Stimulated activated CD4-positive, alpha-beta T cell treated with anti-CD3 and anti-CD28 coated beads, Interleukin-1b, Interleukin-23, amount 100 ng/mL, for 4 hours (primary cell): ENCODE results near the gene AP1AR.
"Not testable (repeated sequence)": the region's sequence is repeated elsewhere in the genome, so short reads cannot be mapped to it uniquely, and the experiment has no call there.

Source experiments
- DNase-seq, 2 donors: peaks; one replicate each; pipeline ENCODE4 v3.0.0-alpha.2; 2020; ENCODE audit warnings: low read depth in 2 of 2

The AP1AR gene, protein sequence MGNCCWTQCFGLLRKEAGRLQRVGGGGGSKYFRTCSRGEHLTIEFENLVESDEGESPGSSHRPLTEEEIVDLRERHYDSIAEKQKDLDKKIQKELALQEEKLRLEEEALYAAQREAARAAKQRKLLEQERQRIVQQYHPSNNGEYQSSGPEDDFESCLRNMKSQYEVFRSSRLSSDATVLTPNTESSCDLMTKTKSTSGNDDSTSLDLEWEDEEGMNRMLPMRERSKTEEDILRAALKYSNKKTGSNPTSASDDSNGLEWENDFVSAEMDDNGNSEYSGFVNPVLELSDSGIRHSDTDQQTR

DNA sequence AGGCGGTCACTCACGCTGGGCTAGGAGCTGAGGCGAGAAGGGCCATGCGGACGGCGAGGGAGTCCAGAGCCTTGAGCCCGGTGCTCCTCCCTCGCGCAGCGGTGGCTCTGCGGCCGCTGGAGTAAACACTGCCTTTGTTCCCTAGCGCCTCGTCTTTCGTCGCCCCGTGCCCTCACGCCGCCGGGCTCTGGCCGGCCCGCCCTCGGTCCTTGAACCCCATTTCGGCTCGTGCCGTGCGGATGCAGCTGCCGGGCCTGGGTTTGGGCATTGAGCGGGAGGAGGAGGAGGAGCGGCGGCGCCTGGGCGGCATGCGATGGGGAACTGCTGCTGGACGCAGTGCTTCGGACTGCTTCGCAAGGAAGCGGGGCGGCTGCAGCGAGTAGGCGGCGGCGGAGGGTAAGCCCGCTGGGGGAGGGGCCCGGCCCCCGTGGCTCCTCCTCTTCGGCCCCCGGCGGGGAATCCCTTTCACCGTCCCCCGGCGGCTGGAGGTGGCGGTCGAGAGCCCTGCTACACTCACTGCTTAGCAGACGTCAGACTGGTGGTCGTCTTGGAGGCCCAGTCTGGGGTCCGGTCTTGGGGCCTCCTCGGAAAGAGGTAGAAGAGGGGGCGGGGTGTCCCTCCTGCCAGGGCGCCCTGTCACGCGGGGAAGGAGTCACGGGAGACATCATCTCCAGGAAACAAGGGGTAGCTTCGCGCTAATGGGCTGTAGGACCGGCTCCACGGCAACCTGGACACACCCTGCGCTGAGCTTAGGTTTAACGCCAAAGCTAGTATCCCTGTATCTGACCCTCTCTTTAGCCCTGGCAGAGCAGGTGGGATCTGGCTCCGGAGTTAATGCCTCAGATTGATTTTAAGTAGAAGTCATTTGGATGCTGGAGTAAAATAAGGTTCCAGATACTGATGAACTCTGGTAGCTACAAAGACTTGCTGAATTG is at the start of gene AP1AR:
TSS of gene AP1AR (plus strand) at position 9 of the 935 bp plus-strand sequence. CDS start at position 314, 305 bp downstream.
- peak; percentile 52 to 73 for DNase-seq

DNA sequence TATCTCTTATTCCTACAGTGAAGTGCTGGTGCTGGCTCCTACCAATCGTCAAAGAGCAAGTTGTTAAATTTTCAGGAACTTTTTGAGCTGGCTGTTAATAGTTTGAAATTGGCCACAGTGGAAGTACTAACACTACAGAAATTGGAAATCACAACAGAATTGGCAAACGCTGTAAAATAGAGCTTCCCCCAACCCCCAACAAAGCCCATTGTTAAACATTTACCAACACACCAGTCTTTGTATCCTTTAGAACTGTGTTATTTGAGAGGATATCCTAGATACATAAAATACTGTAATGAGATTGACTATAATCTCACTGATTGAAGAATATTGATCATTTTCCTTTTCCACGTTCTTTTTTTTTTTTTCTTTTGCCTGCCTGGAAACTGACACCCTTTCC is 49.0 kb upstream of the AP1AR start:
- DNase-seq: no peak

DNA sequence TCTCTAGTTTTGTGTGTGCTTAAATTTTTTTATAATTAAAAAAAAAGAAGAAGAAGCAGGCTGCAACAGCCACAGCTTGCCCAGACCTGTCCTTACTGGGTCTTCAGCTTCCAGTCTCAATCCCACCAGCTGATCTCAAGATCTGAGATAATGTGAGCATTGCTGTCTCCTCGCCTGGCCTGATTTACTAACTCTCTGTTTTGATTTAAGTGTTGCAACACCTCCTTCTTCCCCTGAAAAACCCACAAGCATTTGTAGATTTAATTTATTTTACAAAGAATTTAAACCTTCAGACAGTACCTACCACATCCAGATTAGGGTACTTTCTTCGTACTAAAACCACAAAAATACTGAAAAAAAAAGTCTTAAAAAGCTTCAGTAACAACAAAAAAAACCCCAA is 48.3 kb upstream of the AP1AR start:
- DNase-seq: no peak

DNA sequence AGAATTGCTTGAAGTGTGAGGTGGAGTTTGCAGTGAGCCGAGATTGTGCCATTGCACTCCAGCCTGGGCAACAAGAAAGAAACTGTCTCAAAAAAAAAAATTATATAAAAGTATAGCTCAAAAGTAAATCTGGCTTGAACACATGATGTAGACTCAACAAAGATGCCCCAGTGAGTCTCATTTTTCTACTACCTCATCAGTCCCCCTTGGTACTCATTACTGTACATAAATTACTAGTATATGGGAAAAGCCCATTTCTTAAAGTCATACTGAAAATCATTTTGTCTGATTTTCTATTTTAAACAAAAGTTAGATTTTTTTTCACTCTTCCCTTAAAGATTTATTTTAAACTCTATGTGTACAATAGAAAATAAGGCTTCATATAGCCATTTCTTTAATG is 47.1 kb upstream of the AP1AR start:
- DNase-seq: no peak

DNA sequence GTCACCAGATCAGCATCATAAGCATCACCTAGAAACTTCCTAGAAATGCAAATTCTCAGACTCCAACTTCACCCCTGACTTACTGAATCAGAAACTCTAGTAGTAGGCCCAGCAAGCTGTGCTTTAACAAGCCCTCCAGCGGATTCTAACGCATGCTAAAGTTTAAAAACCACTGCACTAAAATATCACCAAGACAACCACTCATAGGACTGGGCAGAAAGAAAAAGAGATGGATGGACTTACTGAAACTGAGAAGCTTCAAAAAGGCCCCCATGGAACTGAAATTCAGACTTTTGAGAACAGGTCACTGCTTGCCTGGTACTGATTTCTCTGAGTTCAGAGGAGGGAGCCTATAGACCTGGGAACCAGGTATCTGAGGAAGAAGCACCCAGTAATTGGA is 46.3 kb upstream of the AP1AR start:
- DNase-seq: no peak

DNA sequence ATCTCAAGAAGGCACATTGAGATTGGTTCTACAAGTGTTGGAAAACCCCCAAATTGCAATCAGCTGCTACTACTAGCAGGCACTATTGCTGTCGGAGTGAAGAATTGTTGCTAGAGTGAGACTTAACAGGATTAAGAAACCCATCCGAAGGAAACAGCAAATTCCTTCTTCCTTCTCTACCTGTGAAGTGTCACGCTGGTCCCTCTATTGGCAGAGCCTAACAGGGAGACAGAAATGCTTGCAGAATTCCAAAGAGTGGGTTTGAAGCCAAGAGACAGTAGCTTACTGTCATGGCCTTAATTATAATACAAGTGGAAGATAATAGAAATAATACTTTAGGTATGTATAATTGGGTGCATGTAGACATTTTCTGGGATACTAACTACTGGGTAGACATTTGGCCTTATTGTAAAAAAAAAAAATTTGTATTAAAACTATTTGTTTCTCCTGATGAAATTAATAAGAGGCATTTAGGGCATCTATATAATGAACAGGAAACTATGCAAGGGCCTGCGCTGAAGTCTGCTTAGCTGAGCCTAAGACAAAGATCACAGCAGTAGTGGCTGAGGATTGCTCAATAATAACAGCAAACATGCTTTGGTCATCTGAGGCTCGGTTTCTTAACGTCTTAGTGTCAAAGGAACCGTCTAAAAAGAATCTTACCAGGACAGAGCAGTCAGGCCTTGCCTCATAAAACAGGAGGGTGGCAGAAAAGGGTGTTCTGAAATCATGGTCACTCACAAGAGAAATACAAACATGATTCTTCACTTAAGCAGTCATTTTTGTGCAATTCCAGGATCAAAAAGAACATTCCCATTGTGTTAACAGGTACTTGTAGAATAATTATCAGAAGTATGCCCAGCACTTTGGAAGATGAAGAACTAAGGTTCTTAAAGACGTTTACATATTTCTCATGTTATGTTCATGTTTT is 45.6 kb upstream of the AP1AR start:
- DNase-seq: no peak

DNA sequence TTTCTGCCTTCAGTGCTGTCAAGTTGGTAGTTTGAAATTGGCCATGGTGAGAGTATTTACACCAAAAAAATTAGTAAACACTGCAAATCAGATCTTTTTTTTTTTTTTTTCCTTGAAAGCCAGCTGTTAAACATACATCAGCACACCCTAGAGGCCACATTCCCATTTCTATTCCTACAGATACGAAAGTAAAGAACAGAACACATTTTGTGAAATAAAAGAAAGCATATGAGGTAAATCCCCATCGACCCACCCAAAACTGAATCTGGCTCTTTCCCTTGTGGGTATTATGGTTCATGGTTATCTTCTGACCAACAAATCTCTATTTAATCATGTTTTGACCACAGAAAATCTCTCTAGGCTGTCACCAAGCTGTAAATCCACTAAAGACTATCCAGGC is 41.8 kb upstream of the AP1AR start:
- DNase-seq: no peak

DNA sequence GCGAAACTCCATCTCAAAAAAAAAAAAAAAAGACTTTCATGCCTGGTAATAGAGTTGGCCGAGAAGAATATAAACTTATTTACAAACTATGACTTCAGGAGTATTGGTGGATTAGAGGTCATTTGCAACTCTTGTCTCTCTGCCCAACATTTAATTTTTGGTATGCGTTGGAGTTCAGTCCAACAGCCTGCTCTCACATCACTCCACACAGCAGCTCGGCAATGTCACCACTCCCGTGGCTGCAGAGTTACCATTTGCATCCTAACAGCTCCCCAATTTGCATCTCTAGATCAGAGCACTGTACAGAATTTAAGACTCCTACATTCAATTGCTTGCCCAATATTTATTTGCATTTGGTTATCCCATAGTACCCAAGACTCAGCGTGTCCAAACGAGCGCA is 40.9 kb upstream of the AP1AR start:
- no peak for DNase-seq

DNA sequence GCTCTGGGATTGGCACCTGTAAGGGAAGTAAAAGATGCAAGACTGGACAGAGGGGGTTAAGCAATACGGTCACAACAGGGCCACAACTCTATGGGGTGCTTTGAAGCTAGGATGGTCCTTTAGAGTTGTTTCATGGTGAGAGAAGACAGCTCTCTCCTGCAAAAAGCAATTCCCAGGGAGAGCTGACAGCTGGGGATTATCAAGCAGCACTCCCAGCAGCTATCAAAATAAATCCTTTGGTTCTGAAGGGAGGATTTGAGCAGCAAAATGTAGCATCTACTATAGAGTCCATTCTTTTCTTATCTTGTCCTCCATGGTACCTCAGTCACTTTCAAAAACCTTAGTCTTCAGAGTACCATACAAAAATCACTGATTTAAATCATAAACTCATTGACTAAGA is 35.1 kb upstream of the AP1AR start:
- no peak for DNase-seq

DNA sequence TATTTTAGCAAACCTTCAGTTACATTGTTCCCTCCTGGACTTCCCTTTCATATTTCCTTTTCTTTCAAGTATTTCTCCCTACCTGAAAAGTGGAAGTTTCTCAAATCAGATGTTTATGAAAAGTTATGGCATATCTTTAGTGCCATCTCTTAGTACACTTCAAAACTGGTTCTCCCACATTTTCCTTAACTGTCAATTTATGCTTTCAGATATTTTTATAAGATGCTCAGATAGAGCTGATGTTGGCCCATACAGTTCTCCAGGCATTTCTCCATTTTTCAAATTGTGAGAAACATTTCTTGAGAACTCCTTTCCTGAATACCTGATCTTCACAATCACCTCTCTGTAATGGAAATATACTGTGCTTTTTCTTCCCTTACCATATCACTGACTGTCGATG is 32.5 kb upstream of the AP1AR start:
- no peak for DNase-seq

DNA sequence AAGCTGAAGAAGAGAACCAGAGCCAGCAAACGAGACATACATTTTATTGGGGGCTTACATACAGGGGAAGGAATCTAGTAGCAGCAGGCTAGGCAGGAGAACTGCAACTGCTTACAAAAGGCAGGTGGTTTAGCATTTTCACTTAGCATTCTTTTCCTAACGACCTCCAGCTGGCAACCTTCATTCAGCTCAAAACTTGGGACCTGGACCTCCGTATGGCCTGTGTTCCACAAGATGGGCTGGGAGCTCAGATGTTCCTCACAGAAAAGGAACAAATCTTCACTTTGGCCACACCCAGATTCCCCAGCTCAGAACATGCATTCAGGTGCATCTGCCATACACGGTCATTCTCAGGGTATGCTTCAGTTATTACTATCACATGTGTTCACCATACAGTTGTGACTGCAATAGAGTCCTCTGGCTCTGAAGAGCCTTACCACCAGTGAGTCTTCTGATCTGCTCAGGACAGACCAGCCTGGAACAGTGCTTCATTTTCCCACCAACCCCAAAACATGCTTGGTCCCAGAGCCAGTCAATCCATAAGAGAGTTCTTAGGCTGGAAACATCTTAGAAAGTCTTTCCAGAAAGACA is 29.6 kb upstream of the AP1AR start:
- DNase-seq: no peak

DNA sequence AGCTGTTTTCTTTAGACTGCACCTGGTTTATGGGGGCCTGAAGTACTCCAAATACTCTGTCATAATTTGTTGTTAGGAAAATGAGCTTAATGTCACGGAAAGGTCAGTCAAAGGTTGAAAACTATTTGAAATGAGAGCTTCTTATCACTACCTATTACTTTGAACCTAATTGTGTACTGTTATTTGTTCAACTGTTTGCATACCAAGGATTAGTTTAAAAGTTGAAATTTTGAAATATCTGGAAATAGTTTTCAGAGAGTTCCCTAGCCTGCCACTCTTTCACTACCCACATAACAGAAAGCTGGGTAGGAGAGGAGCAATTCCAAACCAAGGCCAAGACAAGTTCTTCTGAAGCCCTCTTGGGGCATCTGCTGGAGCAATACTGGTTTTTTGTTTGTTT is 28.0 kb upstream of the AP1AR start:
- DNase-seq: no peak

DNA sequence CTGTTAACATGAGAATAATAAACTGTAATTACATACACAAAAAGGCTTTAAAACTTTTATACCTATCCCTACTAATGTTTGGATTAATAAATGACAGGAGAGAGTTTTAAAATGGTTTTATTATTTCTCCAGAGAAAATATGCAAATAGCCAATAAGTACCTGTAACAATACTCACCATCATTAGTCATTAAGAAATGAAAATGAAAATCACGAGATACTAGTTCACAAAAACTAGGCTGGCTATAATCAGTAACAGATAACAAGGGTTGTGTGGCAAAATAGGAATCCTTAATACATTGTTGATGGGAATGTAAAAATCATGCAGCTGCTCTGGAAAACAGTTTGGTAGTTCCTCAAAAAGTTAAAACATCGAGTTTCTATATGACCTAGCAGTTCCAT is 25.2 kb upstream of the AP1AR start:
- no peak for DNase-seq

DNA sequence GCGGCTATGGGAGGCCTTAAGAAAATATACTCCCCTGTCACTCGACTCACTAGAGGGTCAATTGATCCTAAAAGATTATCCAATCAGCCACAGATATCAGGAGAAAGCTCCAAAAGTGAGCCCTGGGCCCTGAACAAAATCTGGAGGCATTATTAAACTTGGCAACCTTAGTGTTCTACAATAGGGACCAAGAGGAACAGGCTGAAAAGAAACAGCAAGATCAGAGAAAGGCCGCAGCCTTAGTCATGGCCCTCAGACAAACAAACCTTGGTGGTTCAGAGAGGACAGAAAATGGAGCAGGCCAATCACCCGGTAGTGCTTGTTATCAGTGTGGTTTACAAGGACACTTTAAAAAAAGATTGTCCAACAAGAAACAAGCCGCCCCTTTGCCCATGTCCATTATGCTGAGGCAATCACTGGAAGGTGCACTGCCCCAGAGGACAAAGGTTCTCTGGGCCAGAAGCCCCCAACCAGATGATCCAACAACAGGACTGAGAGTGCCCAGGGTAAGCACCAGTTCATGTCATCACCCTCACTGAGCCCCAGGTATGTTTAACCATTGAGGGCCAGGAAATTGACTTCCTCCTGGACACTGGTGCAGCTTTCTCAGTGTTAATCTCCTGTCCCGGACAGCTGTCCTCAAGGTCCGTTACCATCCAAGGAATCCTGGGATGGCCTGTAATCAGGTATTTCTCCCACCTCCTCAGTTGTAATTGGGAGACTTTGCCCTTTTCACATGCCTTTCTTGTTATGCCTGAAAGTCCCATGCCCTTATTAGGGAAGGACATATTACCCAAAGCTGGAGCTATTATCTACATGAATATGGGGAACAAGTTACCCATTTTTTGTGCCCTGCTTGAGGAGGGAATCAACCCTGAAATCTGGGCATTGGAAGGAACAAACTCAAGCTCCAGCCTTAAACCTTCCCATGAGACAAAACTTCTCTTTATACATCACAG is 23.2 kb upstream of the AP1AR start:
- DNase-seq: not testable (repeated sequence)

DNA sequence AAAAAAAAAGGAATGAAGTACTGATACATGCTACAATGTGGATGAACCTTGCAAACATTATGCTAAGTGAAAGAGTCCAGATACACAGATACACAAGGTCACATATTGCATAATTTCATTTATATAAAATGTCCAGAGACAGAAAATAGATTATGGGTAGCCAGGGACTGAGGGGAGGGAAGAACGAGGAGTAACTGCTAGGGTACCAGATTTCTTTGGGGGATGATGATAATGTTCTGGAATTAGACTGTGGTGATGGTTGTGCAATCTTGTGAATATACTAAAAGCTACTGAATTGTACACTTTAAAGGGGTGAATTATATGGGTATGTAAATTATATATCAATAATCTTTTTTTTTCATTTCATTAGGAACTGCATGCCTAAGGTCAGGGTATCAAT is 20.8 kb upstream of the AP1AR start:
- DNase-seq: no peak

DNA sequence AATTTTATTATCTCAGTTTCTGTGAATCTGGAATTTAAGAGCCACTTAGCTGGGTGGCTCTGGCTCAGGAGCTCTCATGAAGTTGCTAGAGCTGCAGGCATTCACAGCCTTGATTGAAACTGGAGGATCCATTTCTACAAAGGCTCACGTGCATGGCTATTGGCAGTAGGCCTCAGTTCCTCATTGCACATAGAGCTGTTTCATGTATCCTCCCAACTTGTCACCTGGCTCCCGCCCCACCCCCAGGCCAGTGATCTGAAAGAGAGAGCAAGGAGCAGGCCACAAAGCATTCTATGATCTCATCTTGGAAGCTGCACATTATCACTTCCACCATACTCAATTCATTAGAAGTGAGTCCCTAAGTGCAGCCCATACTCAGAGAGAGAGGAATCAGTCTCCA is 18.5 kb upstream of the AP1AR start:
- DNase-seq: no peak

DNA sequence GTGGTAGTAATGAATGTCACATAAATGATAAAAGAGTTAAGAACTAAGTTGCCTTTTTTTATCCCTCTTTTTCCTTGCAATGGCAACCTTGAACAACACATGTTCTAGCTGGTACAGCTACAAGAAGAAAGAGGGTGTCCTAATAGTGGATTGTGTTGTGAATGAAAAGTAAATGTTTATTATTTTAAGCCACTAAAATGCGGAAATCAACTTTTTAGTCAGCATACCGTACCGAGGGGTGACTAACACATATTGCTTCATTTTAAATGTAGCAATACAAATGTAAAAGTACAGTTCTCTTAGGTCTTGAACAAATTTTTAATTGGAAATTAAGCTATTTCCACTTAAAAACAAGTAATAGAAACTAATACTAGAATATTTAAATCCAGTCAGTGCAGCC is 17.7 kb upstream of the AP1AR start:
- DNase-seq: no peak

DNA sequence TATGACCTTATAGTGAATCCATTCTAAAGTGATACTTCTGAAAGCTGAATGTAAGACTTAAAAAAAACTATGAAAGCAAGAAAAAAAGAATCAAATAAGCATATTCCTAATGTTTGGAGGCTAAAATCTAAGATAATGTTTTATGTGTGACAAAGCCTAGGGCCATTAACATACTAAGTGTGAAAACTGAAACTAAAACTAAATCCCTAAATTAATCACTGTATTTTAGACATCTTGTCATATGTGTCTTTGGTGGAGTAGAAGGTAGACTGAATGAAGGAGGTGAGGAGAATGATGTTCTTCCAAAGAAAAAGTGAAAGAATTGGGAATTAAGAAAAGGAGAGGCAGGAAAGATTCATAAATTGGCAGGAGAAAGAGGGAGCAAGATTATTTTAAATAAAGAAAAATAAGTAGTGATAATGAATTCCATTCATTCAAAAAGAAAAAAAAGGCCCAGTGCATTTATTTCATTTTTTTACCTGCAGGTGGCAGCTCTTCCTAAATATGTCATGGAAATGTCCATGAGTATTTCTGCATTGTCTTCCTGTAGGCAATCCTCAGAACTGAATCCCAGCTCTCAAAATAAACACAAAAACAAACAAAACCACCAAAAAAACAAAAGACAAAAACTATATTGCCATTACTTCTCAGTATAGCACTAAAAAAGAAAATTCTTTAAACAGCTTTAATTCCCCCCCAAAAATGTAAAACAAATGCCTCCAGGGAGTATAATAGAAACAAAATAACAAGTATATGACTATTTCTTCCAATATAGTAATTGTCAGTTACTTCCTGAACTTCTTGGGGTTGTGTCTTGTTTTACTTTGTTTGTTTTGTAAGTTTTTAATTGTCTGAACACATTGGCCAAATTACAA is 17.0 kb upstream of the AP1AR start:
- DNase-seq: no peak

DNA sequence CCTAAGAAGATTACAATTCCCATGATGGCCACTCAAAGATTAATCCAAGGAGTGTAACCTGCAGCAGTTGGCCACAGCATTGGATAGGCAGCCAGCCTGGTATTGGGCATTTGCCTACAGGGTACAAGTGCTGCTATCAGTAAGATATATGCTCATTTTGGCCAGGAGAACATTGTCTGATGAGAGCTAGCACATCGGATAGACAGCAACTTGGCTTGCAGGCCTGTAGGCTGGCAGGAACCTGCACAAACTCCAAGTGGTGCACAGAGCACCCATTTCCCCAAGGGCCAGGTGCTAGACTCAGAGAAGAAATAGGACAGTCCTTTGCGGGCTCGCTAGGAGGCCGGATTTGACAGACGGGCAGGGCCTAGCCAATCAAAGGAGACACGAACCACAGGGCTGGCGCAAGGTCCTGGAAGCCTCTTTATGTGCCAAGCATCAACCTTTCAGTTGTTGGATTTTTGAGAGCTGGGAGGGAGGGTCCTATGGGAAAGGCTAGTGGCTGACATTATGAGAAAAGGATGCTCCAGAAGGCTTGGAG is 11.7 kb upstream of the AP1AR start:
- no peak for DNase-seq
